K562 (cell line): ENCODE measurements around the gene NEU1. TPM values are rescaled to one million over a fixed set of nuclear protein-coding genes. Genes with fewer than 3 reads are reported as not detected.

Source experiments
- EHMT2 ChIP-seq: fragments of 450-650 bp; IDR thresholded peaks from 2 replicates; pipeline ENCODE4 v1.6.1; 2018; ENCODE audit warnings: antibody characterized with exemption
- JUND ChIP-seq, 2 experiments: IDR thresholded peaks; 2 replicates in 1 of 2; 3 replicates in 1 of 2; pipeline ENCODE4 v1.6.1; 2011; ENCODE audit warnings: borderline replicate concordance in 2 of 2, low read depth in 2 of 2, low read length in 2 of 2, improper control_type of control experiment in 1 of 2, missing biosample characterization in 1 of 2, missing genetic modification characterization in 1 of 2, missing genetic modification reagents in 1 of 2
- MYNN ChIP-seq, 2 experiments: sonication (generic); formaldehyde crosslinking in 1 of 2; IDR thresholded peaks; 2 replicates each; pipeline versions ENCODE4 v1.5.0 to v1.6.1; 2016 to 2020; ENCODE audit warnings: antibody characterized with exemption in 1 of 2, missing genetic modification reagents in 1 of 2
- SRSF3 ChIP-seq: fragments of 200-400 bp; formaldehyde crosslinking; IDR thresholded peaks from 2 replicates; pipeline ENCODE4 v1.6.1; 2016; ENCODE audit warnings: mild to moderate bottlenecking, low read length, moderate library complexity; ENCODE audit not compliant: insufficient read depth
- TCF7L2 ChIP-seq: fragments of 150-350 bp; IDR thresholded peaks from 2 replicates; pipeline ENCODE4 v1.6.1; 2016; ENCODE audit warnings: low read depth, mild to moderate bottlenecking, low read length, moderate library complexity
- TOE1 ChIP-seq, 2 experiments: fragments of 450-650 bp in 1 of 2; sonication (generic) in 1 of 2; formaldehyde crosslinking in 1 of 2; IDR thresholded peaks; 2 replicates each; pipeline versions ENCODE4 v1.7.1 to v1.8.0; 2016 to 2022; ENCODE audit warnings: borderline replicate concordance in 2 of 2, mild to moderate bottlenecking in 2 of 2, antibody characterized with exemption in 1 of 2, inconsistent platforms in 1 of 2, low read depth in 1 of 2, missing genetic modification reagents in 1 of 2, moderate library complexity in 1 of 2
- ZNF431 ChIP-seq: sonication (generic); formaldehyde crosslinking; IDR thresholded peaks from 2 replicates; pipeline ENCODE4 v1.8.0; 2022; ENCODE audit warnings: mild to moderate bottlenecking, missing genetic modification reagents
- polyA plus RNA-seq, 8 experiments: library from polyadenylated mRNA; depleted of rRNA in 4 of 8; stranded (reverse) in 5 of 8; unstranded in 3 of 8; fragments of >200 nt; fragmentation: Nextera tagmentation in 2 of 8; fragmentation: Illumina TruSeq in 1 of 8; extraction: Ambion mirVana in 2 of 8; extraction: Trizol in 1 of 8; gene quantifications; 2 replicates each; pipeline versions ENCODE4 v1.2.1 to v1.2.3, GENCODE V29; 2011 to 2014; ENCODE audit warnings: inconsistent platforms in 1 of 8, missing spikeins in 1 of 8
- total RNA-seq, 7 experiments: library from RNA; depleted of rRNA in 6 of 7; stranded (reverse); fragments of >200 nt in 6 of 7; fragmentation: Illumina TruSeq in 2 of 7; extraction: Trizol in 2 of 7; gene quantifications; 2 replicates each; pipeline versions ENCODE4 v1.2.1 to v1.2.3, GENCODE V29; 2011 to 2021; ENCODE audit warnings: low replicate concordance in 1 of 7
- TF ChIP-seq, protein P1 (sequence below): sonication (generic); formaldehyde crosslinking; IDR thresholded peaks from 2 replicates; pipeline ENCODE4 v1.8.0; 2022; ENCODE audit warnings: mild to moderate bottlenecking, missing genetic modification reagents
- TF ChIP-seq, protein P2 (sequence below), 2 experiments: fragments of 450-650 bp in 1 of 2; sonication (generic) in 1 of 2; formaldehyde crosslinking in 1 of 2; IDR thresholded peaks in 1 of 2; conservative IDR thresholded peaks in 1 of 2; 2 replicates each; pipeline versions ENCODE4 v1.6.1 to v1.8.1; 2016 to 2023; ENCODE audit warnings: mild to moderate bottlenecking in 2 of 2, moderate library complexity in 2 of 2, inconsistent platforms in 1 of 2, missing genetic modification reagents in 1 of 2
- TF ChIP-seq, protein P3 (sequence below): sonication (generic); formaldehyde crosslinking; IDR thresholded peaks from 2 replicates; pipeline ENCODE4 v1.8.0; 2023; ENCODE audit warnings: mild to moderate bottlenecking, missing genetic modification reagents
- TF ChIP-seq, protein P4 (sequence below): fragments of 450-650 bp; formaldehyde crosslinking; conservative IDR thresholded peaks from 2 replicates; pipeline ENCODE4 v1.4.0; 2022; ENCODE audit warnings: mild to moderate bottlenecking, missing genetic modification characterization
- TF ChIP-seq, protein P5 (sequence below): fragments of 450-650 bp; IDR thresholded peaks from 2 replicates; pipeline ENCODE4 v1.6.1; 2014; ENCODE audit warnings: low read depth, mild to moderate bottlenecking, moderate library complexity, borderline replicate concordance

The NEU1 gene
- total and polyA plus RNA-seq, 9 of the 15 experiments (the other 6 are each of a cell fraction or from before 2014, with no cell fraction given), result 14.8 to 67.8 (median 51.0) TPM

DNA sequence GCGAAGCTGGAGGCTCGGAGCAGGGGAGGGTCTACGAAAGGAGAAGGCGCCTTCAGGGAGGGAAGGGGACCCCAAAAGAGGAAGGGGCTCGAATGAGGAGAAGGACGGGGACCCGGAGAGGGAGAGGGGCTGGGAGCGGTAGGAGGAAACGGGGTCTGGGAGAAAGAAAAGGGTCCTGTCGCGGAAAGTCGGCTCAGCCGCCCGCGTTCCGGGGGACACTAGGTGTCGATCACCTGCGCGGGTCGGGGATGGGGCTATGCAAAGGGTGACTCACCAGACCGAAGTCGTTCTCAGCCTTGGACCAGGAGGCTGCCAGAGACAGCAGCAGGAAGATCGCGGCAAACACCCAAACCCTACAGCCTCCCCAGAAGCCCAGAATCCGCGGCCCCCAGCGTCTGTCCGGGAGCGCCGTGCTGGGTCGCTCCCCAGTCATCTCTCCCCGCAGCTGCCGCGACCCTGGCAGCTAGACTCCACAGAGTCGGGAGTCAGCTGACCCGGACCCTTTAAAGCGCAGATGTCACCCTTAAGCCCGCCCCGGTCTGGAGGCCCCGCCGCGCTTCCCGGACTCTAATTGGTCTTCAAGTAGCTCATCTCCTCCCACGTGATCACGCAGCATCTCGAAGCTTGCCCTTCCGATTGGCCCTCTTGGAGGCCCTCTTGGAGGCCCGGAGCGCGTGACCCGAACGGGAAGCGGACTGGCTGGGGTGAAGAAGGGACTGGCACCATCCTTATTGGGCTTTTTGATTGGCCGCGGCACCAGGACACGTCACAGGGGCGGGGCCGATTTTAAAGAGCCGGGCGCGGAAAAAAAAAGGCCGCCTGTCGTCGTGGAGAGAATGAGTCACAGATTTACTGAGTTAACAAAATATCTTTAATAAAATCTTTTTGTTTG lies at the start of gene NEU1 (continued):
- TF ChIP-seq, protein P1, sequence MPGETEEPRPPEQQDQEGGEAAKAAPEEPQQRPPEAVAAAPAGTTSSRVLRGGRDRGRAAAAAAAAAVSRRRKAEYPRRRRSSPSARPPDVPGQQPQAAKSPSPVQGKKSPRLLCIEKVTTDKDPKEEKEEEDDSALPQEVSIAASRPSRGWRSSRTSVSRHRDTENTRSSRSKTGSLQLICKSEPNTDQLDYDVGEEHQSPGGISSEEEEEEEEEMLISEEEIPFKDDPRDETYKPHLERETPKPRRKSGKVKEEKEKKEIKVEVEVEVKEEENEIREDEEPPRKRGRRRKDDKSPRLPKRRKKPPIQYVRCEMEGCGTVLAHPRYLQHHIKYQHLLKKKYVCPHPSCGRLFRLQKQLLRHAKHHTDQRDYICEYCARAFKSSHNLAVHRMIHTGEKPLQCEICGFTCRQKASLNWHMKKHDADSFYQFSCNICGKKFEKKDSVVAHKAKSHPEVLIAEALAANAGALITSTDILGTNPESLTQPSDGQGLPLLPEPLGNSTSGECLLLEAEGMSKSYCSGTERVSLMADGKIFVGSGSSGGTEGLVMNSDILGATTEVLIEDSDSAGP (CRISPR knock-in tag), result peak; percentile 92
- no peak for TF ChIP-seq TCF7L2
- TF ChIP-seq, protein P2, sequence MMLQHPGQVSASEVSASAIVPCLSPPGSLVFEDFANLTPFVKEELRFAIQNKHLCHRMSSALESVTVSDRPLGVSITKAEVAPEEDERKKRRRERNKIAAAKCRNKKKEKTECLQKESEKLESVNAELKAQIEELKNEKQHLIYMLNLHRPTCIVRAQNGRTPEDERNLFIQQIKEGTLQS (IDR thresholded peaks at IDR 0.05), result peak; percentile 92
- TF ChIP-seq, protein P2 (CRISPR knock-in tag; conservative IDR thresholded peaks at IDR 0.05), result no peak; the same call in 1 of the 2 replicates
- peak; percentile 64 for TF ChIP-seq MYNN (IDR thresholded peaks at IDR 0.05)
- TF ChIP-seq MYNN (CRISPR knock-in tag; IDR thresholded peaks at IDR 0.05), result no peak
- TF ChIP-seq, protein P3, sequence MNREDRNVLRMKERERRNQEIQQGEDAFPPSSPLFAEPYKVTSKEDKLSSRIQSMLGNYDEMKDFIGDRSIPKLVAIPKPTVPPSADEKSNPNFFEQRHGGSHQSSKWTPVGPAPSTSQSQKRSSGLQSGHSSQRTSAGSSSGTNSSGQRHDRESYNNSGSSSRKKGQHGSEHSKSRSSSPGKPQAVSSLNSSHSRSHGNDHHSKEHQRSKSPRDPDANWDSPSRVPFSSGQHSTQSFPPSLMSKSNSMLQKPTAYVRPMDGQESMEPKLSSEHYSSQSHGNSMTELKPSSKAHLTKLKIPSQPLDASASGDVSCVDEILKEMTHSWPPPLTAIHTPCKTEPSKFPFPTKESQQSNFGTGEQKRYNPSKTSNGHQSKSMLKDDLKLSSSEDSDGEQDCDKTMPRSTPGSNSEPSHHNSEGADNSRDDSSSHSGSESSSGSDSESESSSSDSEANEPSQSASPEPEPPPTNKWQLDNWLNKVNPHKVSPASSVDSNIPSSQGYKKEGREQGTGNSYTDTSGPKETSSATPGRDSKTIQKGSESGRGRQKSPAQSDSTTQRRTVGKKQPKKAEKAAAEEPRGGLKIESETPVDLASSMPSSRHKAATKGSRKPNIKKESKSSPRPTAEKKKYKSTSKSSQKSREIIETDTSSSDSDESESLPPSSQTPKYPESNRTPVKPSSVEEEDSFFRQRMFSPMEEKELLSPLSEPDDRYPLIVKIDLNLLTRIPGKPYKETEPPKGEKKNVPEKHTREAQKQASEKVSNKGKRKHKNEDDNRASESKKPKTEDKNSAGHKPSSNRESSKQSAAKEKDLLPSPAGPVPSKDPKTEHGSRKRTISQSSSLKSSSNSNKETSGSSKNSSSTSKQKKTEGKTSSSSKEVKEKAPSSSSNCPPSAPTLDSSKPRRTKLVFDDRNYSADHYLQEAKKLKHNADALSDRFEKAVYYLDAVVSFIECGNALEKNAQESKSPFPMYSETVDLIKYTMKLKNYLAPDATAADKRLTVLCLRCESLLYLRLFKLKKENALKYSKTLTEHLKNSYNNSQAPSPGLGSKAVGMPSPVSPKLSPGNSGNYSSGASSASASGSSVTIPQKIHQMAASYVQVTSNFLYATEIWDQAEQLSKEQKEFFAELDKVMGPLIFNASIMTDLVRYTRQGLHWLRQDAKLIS, result peak; percentile 78; the same call in 1 of the 2 replicates
- TF ChIP-seq TOE1 (IDR thresholded peaks at IDR 0.05; ENCODE audit: borderline replicate concordance), result peak; percentile 99
- no peak for TF ChIP-seq TOE1 (CRISPR knock-in tag; IDR thresholded peaks at IDR 0.05; ENCODE audit: borderline replicate concordance, low read depth)
- TF ChIP-seq JUND (IDR thresholded peaks at IDR 0.05; ENCODE audit: borderline replicate concordance, low read depth, low read length), result peak; percentile 87
- TF ChIP-seq JUND (tag; IDR thresholded peaks at IDR 0.05; ENCODE audit: borderline replicate concordance, low read depth, low read length), result peak; percentile 85; the same call in 2 of the 3 replicates
- no peak for TF ChIP-seq SRSF3
- TF ChIP-seq, protein P4, sequence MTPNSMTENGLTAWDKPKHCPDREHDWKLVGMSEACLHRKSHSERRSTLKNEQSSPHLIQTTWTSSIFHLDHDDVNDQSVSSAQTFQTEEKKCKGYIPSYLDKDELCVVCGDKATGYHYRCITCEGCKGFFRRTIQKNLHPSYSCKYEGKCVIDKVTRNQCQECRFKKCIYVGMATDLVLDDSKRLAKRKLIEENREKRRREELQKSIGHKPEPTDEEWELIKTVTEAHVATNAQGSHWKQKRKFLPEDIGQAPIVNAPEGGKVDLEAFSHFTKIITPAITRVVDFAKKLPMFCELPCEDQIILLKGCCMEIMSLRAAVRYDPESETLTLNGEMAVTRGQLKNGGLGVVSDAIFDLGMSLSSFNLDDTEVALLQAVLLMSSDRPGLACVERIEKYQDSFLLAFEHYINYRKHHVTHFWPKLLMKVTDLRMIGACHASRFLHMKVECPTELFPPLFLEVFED (CRISPR knock-in tag), result peak; percentile 92; the same call in 1 of the 2 replicates
- no peak for TF ChIP-seq EHMT2
- TF ChIP-seq, protein P5, sequence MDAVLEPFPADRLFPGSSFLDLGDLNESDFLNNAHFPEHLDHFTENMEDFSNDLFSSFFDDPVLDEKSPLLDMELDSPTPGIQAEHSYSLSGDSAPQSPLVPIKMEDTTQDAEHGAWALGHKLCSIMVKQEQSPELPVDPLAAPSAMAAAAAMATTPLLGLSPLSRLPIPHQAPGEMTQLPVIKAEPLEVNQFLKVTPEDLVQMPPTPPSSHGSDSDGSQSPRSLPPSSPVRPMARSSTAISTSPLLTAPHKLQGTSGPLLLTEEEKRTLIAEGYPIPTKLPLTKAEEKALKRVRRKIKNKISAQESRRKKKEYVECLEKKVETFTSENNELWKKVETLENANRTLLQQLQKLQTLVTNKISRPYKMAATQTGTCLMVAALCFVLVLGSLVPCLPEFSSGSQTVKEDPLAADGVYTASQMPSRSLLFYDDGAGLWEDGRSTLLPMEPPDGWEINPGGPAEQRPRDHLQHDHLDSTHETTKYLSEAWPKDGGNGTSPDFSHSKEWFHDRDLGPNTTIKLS, result peak; percentile 49; the same call in 1 of the 2 replicates
- TF ChIP-seq ZNF431 (CRISPR knock-in tag), result no peak
